H1 (cell line): ENCODE measurements around the gene CTBP2. TPM values are rescaled to one million over a fixed set of nuclear protein-coding genes. Genes with fewer than 3 reads are reported as not detected.

Experiments
- CTCF ChIA-PET: fragments of 300-600 bp; sonication (Branson Sonifier 250); formaldehyde crosslinking; loops from one replicate; lab custom pipeline; 2021; ENCODE audit not compliant: partially characterized antibody; lab: Charles Lee
- POLR2A ChIA-PET: fragments of 300-600 bp; sonication (Branson Sonifier 250); formaldehyde crosslinking; loops from one replicate; lab custom pipeline; 2021; ENCODE audit warnings: inconsistent platforms; ENCODE audit not compliant: partially characterized antibody; lab: Charles Lee
- DNase-seq, 2 experiments: peaks; one replicate each; pipeline versions ENCODE4 v3.0.0 to v3.0.0-alpha.2; 2010 to 2022; ENCODE audit warnings: low spot score in 2 of 2, low read depth in 1 of 2, mixed read lengths in 1 of 2
- FAIRE-seq: peaks from 2 replicates; lab custom pipeline; 2011; peaks lifted over from hg19 to GRCh38; lab: Jason Lieb, UNC
- H2AFZ ChIP-seq: 2 replicates; pipeline ENCODE4 v1.8.1; 2012; ENCODE audit warnings: low read length, inconsistent platforms
- H2AK5ac ChIP-seq: 2 replicates; pipeline ENCODE4 v1.6.1; 2013; ENCODE audit warnings: low read depth, low read length
- H2BK120ac ChIP-seq: replicated peaks from 2 replicates; pipeline ENCODE3; 2013; ENCODE audit warnings: low read depth, low read length, inconsistent platforms
- H2BK12ac ChIP-seq: 2 replicates; pipeline ENCODE4 v1.6.1; 2013; ENCODE audit warnings: low read depth, low read length
- H2BK15ac ChIP-seq: 2 replicates; pipeline ENCODE4 v1.6.1; 2013; ENCODE audit warnings: low read length
- H2BK20ac ChIP-seq: 2 replicates; pipeline ENCODE4 v1.6.1; 2013; ENCODE audit warnings: low read length
- H2BK5ac ChIP-seq: 2 replicates; pipeline ENCODE4 v1.6.1; 2013; ENCODE audit warnings: low read depth, low read length
- H3K14ac ChIP-seq: 2 replicates; pipeline ENCODE4 v1.6.1; 2013; ENCODE audit warnings: inconsistent platforms; ENCODE audit not compliant: insufficient read length
- H3K18ac ChIP-seq: 2 replicates; pipeline ENCODE4 v1.6.1; 2013; ENCODE audit warnings: low read length; ENCODE audit errors: extremely low read depth
- H3K23ac ChIP-seq: 2 replicates; pipeline ENCODE4 v1.6.1; 2013; ENCODE audit warnings: inconsistent platforms; ENCODE audit not compliant: insufficient read length
- H3K23me2 ChIP-seq: 2 replicates; pipeline ENCODE4 v1.6.1; 2013; ENCODE audit warnings: low read depth, low read length
- H3K27ac ChIP-seq: 2 replicates; pipeline ENCODE4 v1.6.1; 2011; ENCODE audit warnings: low read depth, low read length, inconsistent platforms
- H3K27me3 ChIP-seq, 4 experiments: replicated peaks in 1 of 4; 1 replicate in 1 of 4; 2 replicates in 3 of 4; pipeline versions ENCODE4 v1.6.1 to v1.8.1; 2011 to 2013; ENCODE audit warnings: low read length in 3 of 4, mild to moderate bottlenecking in 3 of 4, inconsistent platforms in 2 of 4, mixed read lengths in 2 of 4, moderate library complexity in 1 of 4; ENCODE audit not compliant: control insufficient read depth in 3 of 4, insufficient read depth in 3 of 4; ENCODE audit errors: extremely low read depth in 1 of 4
- H3K36me3 ChIP-seq, 4 experiments: 2 replicates each; pipeline versions ENCODE4 v1.6.1 to v1.8.1; 2011 to 2013; ENCODE audit warnings: mild to moderate bottlenecking in 4 of 4, low read length in 3 of 4, moderate library complexity in 2 of 4, control low read depth in 1 of 4, inconsistent platforms in 1 of 4; ENCODE audit not compliant: insufficient read depth in 4 of 4, control insufficient read depth in 2 of 4
- H3K4ac ChIP-seq: replicated peaks from 2 replicates; pipeline ENCODE3; 2013; ENCODE audit warnings: low read length, low read depth, mixed read lengths, inconsistent platforms; ENCODE audit not compliant: insufficient read length
- H3K4me1 ChIP-seq, 4 experiments: replicated peaks in 1 of 4; 1 replicate in 1 of 4; 2 replicates in 3 of 4; pipeline versions ENCODE4 v1.6.1 to v1.8.1; 2011 to 2013; ENCODE audit warnings: low read length in 3 of 4, inconsistent platforms in 2 of 4, mixed read lengths in 1 of 4; ENCODE audit not compliant: insufficient read depth in 4 of 4, control insufficient read depth in 3 of 4
- H3K4me2 ChIP-seq, 2 experiments: 2 replicates each; pipeline versions ENCODE4 v1.6.1 to v1.8.1; 2011 to 2013; ENCODE audit warnings: low read depth in 2 of 2, low read length in 2 of 2, control low read depth in 1 of 2, inconsistent platforms in 1 of 2, mild to moderate bottlenecking in 1 of 2; ENCODE audit not compliant: insufficient read depth in 1 of 2
- H3K4me3 ChIP-seq, 4 experiments: fragments of 200-600, 300-600 bp in 1 of 4; sonication (generic), shearing (Covaris generic), sonication (Bioruptor Twin) in 1 of 4; 2 replicates each; pipeline versions ENCODE4 v1.5.1 to v1.8.1; 2011 to 2016; ENCODE audit warnings: low read length in 4 of 4, low read depth in 3 of 4, control low read depth in 2 of 4, inconsistent platforms in 2 of 4, mild to moderate bottlenecking in 2 of 4, mixed read lengths in 1 of 4, moderate library complexity in 1 of 4; ENCODE audit not compliant: insufficient read depth in 2 of 4; ENCODE audit errors: extremely low read depth in 1 of 4
- H3K56ac ChIP-seq: replicated peaks from 2 replicates; pipeline ENCODE3; 2013; ENCODE audit warnings: low read depth, mild to moderate bottlenecking, mixed read lengths, low read length, inconsistent platforms; ENCODE audit not compliant: insufficient read length
- H3K79me1 ChIP-seq: 2 replicates; pipeline ENCODE4 v1.6.1; 2013; ENCODE audit warnings: low read depth, low read length, control low read depth
- H3K79me2 ChIP-seq, 2 experiments: 2 replicates each; pipeline versions ENCODE4 v1.6.1 to v1.8.1; 2012 to 2013; ENCODE audit warnings: low read length in 2 of 2, mild to moderate bottlenecking in 2 of 2, inconsistent platforms in 1 of 2; ENCODE audit not compliant: insufficient read depth in 2 of 2, control insufficient read depth in 1 of 2
- H3K9ac ChIP-seq, 4 experiments: replicated peaks in 1 of 4; 1 replicate in 1 of 4; 2 replicates in 3 of 4; pipeline versions ENCODE4 v1.6.1 to v1.8.1; 2011 to 2013; ENCODE audit warnings: low read depth in 3 of 4, low read length in 3 of 4, control low read depth in 2 of 4, mild to moderate bottlenecking in 2 of 4, moderate library complexity in 2 of 4, inconsistent platforms in 1 of 4; ENCODE audit errors: extremely low read depth in 1 of 4
- H3K9me3 ChIP-seq, 2 experiments: 2 replicates each; pipeline versions ENCODE4 v1.6.1 to v1.8.1; 2012 to 2013; ENCODE audit warnings: mild to moderate bottlenecking in 2 of 2, moderate library complexity in 2 of 2, control low read depth in 1 of 2, inconsistent platforms in 1 of 2, low read depth in 1 of 2, low read length in 1 of 2, mixed read lengths in 1 of 2; ENCODE audit not compliant: insufficient read depth in 2 of 2
- H4K20me1 ChIP-seq, 2 experiments: replicated peaks in 1 of 2; 2 replicates each; pipeline versions ENCODE3 to v1.8.1; 2011 to 2013; ENCODE audit warnings: inconsistent platforms in 2 of 2, low read length in 2 of 2, mild to moderate bottlenecking in 1 of 2; ENCODE audit not compliant: insufficient read depth in 2 of 2, control insufficient read depth in 1 of 2
- H4K5ac ChIP-seq: 2 replicates; pipeline ENCODE4 v1.6.1; 2013; ENCODE audit warnings: low read length, low read depth, mixed read lengths, inconsistent platforms; ENCODE audit not compliant: insufficient read length
- H4K8ac ChIP-seq: 2 replicates; pipeline ENCODE4 v1.8.0; 2013; ENCODE audit warnings: mild to moderate bottlenecking, moderate library complexity, low read length, inconsistent platforms; ENCODE audit not compliant: insufficient read depth; ENCODE audit errors: extremely low read depth
- H4K91ac ChIP-seq: replicated peaks from 2 replicates; pipeline ENCODE3; 2013; ENCODE audit warnings: low read length, mixed read lengths, inconsistent platforms; ENCODE audit not compliant: insufficient read length
- BCL11A ChIP-seq, 2 experiments: IDR thresholded peaks; one replicate each; pipeline ENCODE4 v1.6.1; 2011; ENCODE audit warnings: low read depth in 2 of 2, low read length in 2 of 2, mild to moderate bottlenecking in 2 of 2
- CBX5 ChIP-seq: fragments of 300-800, 300-1000 bp; sonication (generic); IDR thresholded peaks from 2 replicates; pipeline ENCODE4 v1.7.1; 2016; ENCODE audit warnings: antibody characterized with exemption, low read length, low read depth
- CHD1 ChIP-seq: IDR thresholded peaks from 2 replicates; pipeline ENCODE4 v1.6.1; 2012; ENCODE audit warnings: low read depth, low read length, improper control_type of control experiment
- JUND ChIP-seq: IDR thresholded peaks from 2 replicates; pipeline ENCODE4 v1.6.1; 2011; ENCODE audit warnings: mild to moderate bottlenecking, improper control_type of control experiment, low read length
- RAD21 ChIP-seq, 2 experiments: IDR thresholded peaks in 1 of 2; conservative IDR thresholded peaks in 1 of 2; 2 replicates each; pipeline ENCODE4 v1.6.1; 2011; ENCODE audit warnings: low read depth in 2 of 2, low read length in 2 of 2, improper control_type of control experiment in 1 of 2, inconsistent platforms in 1 of 2, mild to moderate bottlenecking in 1 of 2, moderate library complexity in 1 of 2
- RXRA ChIP-seq: IDR thresholded peaks from 2 replicates; pipeline ENCODE4 v1.6.1; 2011; ENCODE audit warnings: low read depth, mild to moderate bottlenecking, low read length, moderate library complexity; ENCODE audit not compliant: insufficient read depth
- TEAD4 ChIP-seq: IDR thresholded peaks from 2 replicates; pipeline ENCODE4 v1.6.1; 2012; ENCODE audit warnings: low read depth, low read length, inconsistent platforms, mixed read lengths
- WGBS, 2 experiments: shearing (Covaris generic) in 1 of 2; methylation state at CpG; one replicate each; pipeline versions ENCODE4 v1.1.6 to v1.1.7; 2013 to 2015; ENCODE audit warnings: low lambda C conversion rate in 2 of 2, mixed read lengths in 2 of 2, inconsistent platforms in 1 of 2, low coverage in 1 of 2, missing lambda C conversion rate in 1 of 2; ENCODE audit not compliant: insufficient replicate concordance in 2 of 2, insufficient coverage in 1 of 2, insufficient read length in 1 of 2; ENCODE audit errors: extremely low coverage in 1 of 2, missing lambda C conversion rate in 1 of 2; 5-methylcytosine and 5-hydroxymethylcytosine counted together
- polyA plus RNA-seq, 7 experiments: library from polyadenylated mRNA; depleted of rRNA in 3 of 7; stranded (reverse) in 5 of 7; unstranded in 2 of 7; fragments of >200 nt in 5 of 7; fragments of 200-250 nt in 2 of 7; gene quantifications; 1 replicate in 5 of 7; 2 replicates in 1 of 7; 4 replicates in 1 of 7; pipeline versions ENCODE4 v1.2.1 to v1.2.3, GENCODE V29; 2011 to 2013; ENCODE audit warnings: missing spikeins in 2 of 7, mixed read lengths in 2 of 7
- total RNA-seq: library from RNA; stranded (reverse); fragmentation: NEBNext Ultra II Directional; extraction: Animal tissue kit (Norgen Biotek cat#: 25700); gene quantifications from 2 replicates; pipeline ENCODE4 v1.2.1, GENCODE V29; 2021
- TF ChIP-seq, protein P1 (sequence below): IDR thresholded peaks from 2 replicates; pipeline ENCODE4 v1.6.1; 2012; ENCODE audit warnings: inconsistent platforms
- TF ChIP-seq, protein P2 (sequence below): IDR thresholded peaks from 2 replicates; pipeline ENCODE4 v1.6.1; 2011; ENCODE audit warnings: low read depth, mild to moderate bottlenecking, low read length; ENCODE audit not compliant: insufficient read depth

CTBP2 gene
- total and polyA plus RNA-seq, 2 of the 8 experiments (the other 6 are each of a cell fraction or from before 2014, with no cell fraction given) = 208 to 221 TPM

GRCh38 chr10:125014086-125014830 is 146.1 kb downstream of the CTBP2 start:
- H3K23ac ChIP-seq = no peak overlapping the region
- no peak overlapping the region; the same call in 1 of the 2 replicates for H2BK5ac ChIP-seq
- peaks cover 38 to 50% of the 10 kb centered on the region in 2 experiments for H4K20me1 ChIP-seq
- CTCF ChIA-PET = interaction anchor here (0.9 to 2.3 kb wide), 3 partner anchors 14 to 21 kb away, joined by 3 to 7 read pairs (median 4); no protein-coding TSS in a partner anchor
- peaks cover 3 to 26% (median 8%) of the 10 kb centered on the region in 4 experiments; a peak in 5 of 8 replicates for H3K36me3 ChIP-seq
- 91% methylated on average over 20 of the region's 20 CpGs; no CpG with 5 or more reads in 1 of the 2 experiments for WGBS, 2 experiments
- H3K4me2 ChIP-seq = no peak overlapping the region
- H2BK15ac ChIP-seq = no peak overlapping the region
- H3K9me3 ChIP-seq = no peaks in the 10 kb centered on the region
- TF ChIP-seq CHD1 (no peak), BCL11A (IDR thresholded peaks at IDR 0.05; ENCODE audit: low read depth in 2 of 2, low read length in 2 of 2) (no peak), TEAD4 (no peak), JUND (no peak), RXRA (no peak), RAD21 (IDR thresholded peaks at IDR 0.05 in 1 of 2, conservative IDR thresholded peaks at IDR 0.05 in 1 of 2; ENCODE audit: low read depth in 2 of 2, low read length in 2 of 2) (no peak), CBX5 (no peak)
- TF ChIP-seq, protein P1, sequence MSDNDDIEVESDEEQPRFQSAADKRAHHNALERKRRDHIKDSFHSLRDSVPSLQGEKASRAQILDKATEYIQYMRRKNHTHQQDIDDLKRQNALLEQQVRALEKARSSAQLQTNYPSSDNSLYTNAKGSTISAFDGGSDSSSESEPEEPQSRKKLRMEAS = no peak
- TF ChIP-seq, protein P2, sequence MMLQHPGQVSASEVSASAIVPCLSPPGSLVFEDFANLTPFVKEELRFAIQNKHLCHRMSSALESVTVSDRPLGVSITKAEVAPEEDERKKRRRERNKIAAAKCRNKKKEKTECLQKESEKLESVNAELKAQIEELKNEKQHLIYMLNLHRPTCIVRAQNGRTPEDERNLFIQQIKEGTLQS = no peak
- peaks cover under 1 to 100% of the 10 kb centered on the region in 2 experiments; a peak in 3 of 4 replicates for H3K79me2 ChIP-seq
- H2BK12ac ChIP-seq = no peak overlapping the region
- POLR2A ChIA-PET = interaction anchor here (0.6 kb wide), 1 partner anchor 131 kb away, joined by 3 read pairs; no protein-coding TSS in a partner anchor
- H3K4me1 ChIP-seq = peaks cover 2 to 12% (median 8%) of the 10 kb centered on the region in 4 experiments; a peak in 6 of 7 replicates
- no peak overlapping the region for H3K27ac ChIP-seq
- H3K56ac ChIP-seq = no peak overlapping the region
- H4K5ac ChIP-seq = no peak overlapping the region
- no peak overlapping the region for H2AK5ac ChIP-seq
- no peak overlapping the region for H4K91ac ChIP-seq
- peaks cover 50% of the 10 kb centered on the region for H3K79me1 ChIP-seq
- no peak overlapping the region for H2AFZ ChIP-seq
- no peaks in the 10 kb centered on the region for H3K27me3 ChIP-seq
- no peak overlapping the region for H3K14ac ChIP-seq
- DNase-seq (no peak), FAIRE-seq (no peak)
- H2BK120ac ChIP-seq = no peak overlapping the region
- H2BK20ac ChIP-seq = no peak overlapping the region
- H3K4ac ChIP-seq = no peak overlapping the region
- no peak overlapping the region for H3K9ac ChIP-seq
- no peaks in the 10 kb centered on the region for H3K23me2 ChIP-seq
- no peak overlapping the region for H4K8ac ChIP-seq
- no peak overlapping the region for H3K4me3 ChIP-seq
- H3K18ac ChIP-seq = no peak overlapping the region
